ENCODE results near the gene PPDPF. TPM values are rescaled to one million over a fixed set of nuclear protein-coding genes. Genes with fewer than 3 reads are reported as not detected.

The PPDPF gene
- total RNA-seq, 4 donors from 2014 or later: 114 to 256 (median 162) TPM

GRCh38 chr20:63553251-63553932 lies 32.8 kb downstream of the PPDPF start:
- 13% methylated on average over 4 of the region's 37 CpGs; no CpG with 5 or more reads in 1 of the 2 donors for WGBS, 2 donors (ENCODE audit: low coverage in 1 of 2)
- H3K27me3 ChIP-seq: peaks cover 58% of the 10 kb centered on the region

GRCh38 chr20:63553933-63554290 lies 33.3 kb downstream of the PPDPF start, which contains the start of gene FNDC11:
Gene FNDC11 (plus strand): TSS chr20:63554159. CDS start chr20:63555664, 1,505 bp downstream.
- whole genome bisulfite sequencing, 2 donors (ENCODE audit: low coverage in 1 of 2): no CpG with 5 or more reads among the region's 34 CpGs
- H3K4me3 ChIP-seq: peak within 1 kb of the TSS; percentile 26 to 61
- peaks cover 0 to 13% of the 10 kb centered on the region in 2 donors for H3K36me3 ChIP-seq
- TF ChIP-seq CTCF (IDR thresholded peaks at IDR 0.05) (no peak), POLR2A (IDR thresholded peaks at IDR 0.05) (no peak), EP300 (IDR thresholded peaks at IDR 0.05) (no peak), POLR2AphosphoS5 (IDR thresholded peaks at IDR 0.05) (no peak)
- H3K9me3 ChIP-seq: no peaks in the 10 kb centered on the region
- H3K4me1 ChIP-seq: peaks cover 0 to 23% (median 10%) of the 10 kb centered on the region in 3 donors
- H3K27me3 ChIP-seq: peaks cover 52% of the 10 kb centered on the region
- H3K27ac ChIP-seq: peak within 1 kb of the TSS in 1 of 4 donors; percentile 63
- peak; percentile 50 for ATAC-seq

More at GRCh38 chr20:63553251-63553932, 32.8 kb downstream of the PPDPF start:
- TF ChIP-seq POLR2AphosphoS5 (IDR thresholded peaks at IDR 0.05) (no peak), CTCF (IDR thresholded peaks at IDR 0.05) (no peak), EP300 (IDR thresholded peaks at IDR 0.05) (no peak), POLR2A (IDR thresholded peaks at IDR 0.05) (no peak)
- Histone ChIP-seq H3K4me3 (peak overlapping the region; percentile 26 to 61), H3K9me3 (no peaks in the 10 kb centered on the region), H3K27ac (peak overlapping the region in 1 of 4 donors; percentile 63), H3K36me3 (peaks cover 0 to 8% of the 10 kb centered on the region in 2 donors), H3K4me1 (peaks cover 0 to 23% (median 10%) of the 10 kb centered on the region in 3 donors)
- ATAC-seq: peak; percentile 72

GRCh38 chr20:63554361-63555278 lies 34.1 kb downstream of the PPDPF start:
- no peaks in the 10 kb centered on the region for H3K9me3 ChIP-seq
- 38 to 75% methylated on average over 6 to 8 of the region's 38 CpGs for WGBS, 2 donors (ENCODE audit: low coverage in 1 of 2)
- peaks cover 0 to 23% (median 10%) of the 10 kb centered on the region in 3 donors for H3K4me1 ChIP-seq
- H3K36me3 ChIP-seq: peaks cover 0 to 17% of the 10 kb centered on the region in 2 donors
- TF ChIP-seq EP300 (IDR thresholded peaks at IDR 0.05) (no peak), CTCF (IDR thresholded peaks at IDR 0.05) (no peak), POLR2AphosphoS5 (IDR thresholded peaks at IDR 0.05) (no peak), POLR2A (IDR thresholded peaks at IDR 0.05) (no peak)
- peak overlapping the region in 1 of 2 donors; percentile 61 for H3K4me3 ChIP-seq
- peak overlapping the region in 1 of 4 donors; percentile 63 for H3K27ac ChIP-seq
- peaks cover 45% of the 10 kb centered on the region for H3K27me3 ChIP-seq
- no peak for ATAC-seq

GRCh38 chr20:63555661-63556381 lies 35.3 kb downstream of the PPDPF start:
- Histone ChIP-seq H3K4me3 (no peak overlapping the region), H3K36me3 (peaks cover 0 to 29% of the 10 kb centered on the region in 2 donors), H3K9me3 (no peaks in the 10 kb centered on the region), H3K27me3 (peaks cover 38% of the 10 kb centered on the region), H3K4me1 (peaks cover 0 to 23% (median 10%) of the 10 kb centered on the region in 3 donors), H3K27ac (no peak overlapping the region)
- no CpG with 5 or more reads among the region's 45 CpGs for WGBS, 2 donors (ENCODE audit: low coverage in 1 of 2)
- ATAC-seq: no peak
- no peak for TF ChIP-seq EP300 (IDR thresholded peaks at IDR 0.05)
- no peak for TF ChIP-seq CTCF (IDR thresholded peaks at IDR 0.05)
- TF ChIP-seq POLR2A (IDR thresholded peaks at IDR 0.05): no peak
- TF ChIP-seq POLR2AphosphoS5 (IDR thresholded peaks at IDR 0.05): no peak
